H1 (cell line): ENCODE results near the gene PDXP. TPM values are rescaled to one million over a fixed set of nuclear protein-coding genes. Genes with fewer than 3 reads are reported as not detected.

ENCODE experiments used
- CBX8 ChIP-seq: fragments of 300-800, 300-1000 bp; sonication (generic); IDR thresholded peaks from 2 replicates; pipeline ENCODE4 v1.7.1; 2016; ENCODE audit warnings: low read depth, low read length, borderline replicate concordance
- JUND ChIP-seq: IDR thresholded peaks from 2 replicates; pipeline ENCODE4 v1.6.1; 2011; ENCODE audit warnings: mild to moderate bottlenecking, improper control_type of control experiment, low read length
- KDM4A ChIP-seq: IDR thresholded peaks from one replicate; pipeline ENCODE4 v1.7.1; 2012; ENCODE audit warnings: low read depth, mild to moderate bottlenecking, moderate library complexity, low read length, inconsistent platforms; ENCODE audit not compliant: severe bottlenecking
- SUZ12 ChIP-seq: fragments of 200-600 bp; sonication (generic); IDR thresholded peaks from 2 replicates; pipeline ENCODE4 v1.6.1; 2012; ENCODE audit warnings: mild to moderate bottlenecking, inconsistent platforms, low read length, moderate library complexity, mixed read lengths
- TAF7 ChIP-seq: optimal IDR thresholded peaks from 2 replicates; pipeline ENCODE3; 2011; ENCODE audit warnings: low read depth, mild to moderate bottlenecking, inconsistent platforms, low read length, moderate library complexity, borderline replicate concordance
- polyA plus RNA-seq, 7 experiments: library from polyadenylated mRNA; depleted of rRNA in 3 of 7; stranded (reverse) in 5 of 7; unstranded in 2 of 7; fragments of >200 nt in 5 of 7; fragments of 200-250 nt in 2 of 7; gene quantifications; 1 replicate in 5 of 7; 2 replicates in 1 of 7; 4 replicates in 1 of 7; pipeline versions ENCODE4 v1.2.1 to v1.2.3, GENCODE V29; 2011 to 2013; ENCODE audit warnings: missing spikeins in 2 of 7, mixed read lengths in 2 of 7
- small RNA-seq: library from polyadenylated mRNA; stranded (forward); fragments of <200 nt; extraction: miRNeasy Mini kit (QIAGEN cat#:217004); gene quantifications from one replicate; pipeline ENCODE3, GENCODE V24; 2013; ENCODE audit not compliant: insufficient read depth
- total RNA-seq: library from RNA; stranded (reverse); fragmentation: NEBNext Ultra II Directional; extraction: Animal tissue kit (Norgen Biotek cat#: 25700); gene quantifications from 2 replicates; pipeline ENCODE4 v1.2.1, GENCODE V29; 2021

PDXP gene
- total and polyA plus RNA-seq, 2 of the 8 experiments (the other 6 are each of a cell fraction or from before 2014, with no cell fraction given): 36.6 to 67.7 TPM

GRCh38 chr22:37715760-37716159, 57.2 kb downstream of the PDXP start (continued):
- TF ChIP-seq CBX8: no peak
- TF ChIP-seq SUZ12: no peak
- no peak for TF ChIP-seq TAF7
- TF ChIP-seq KDM4A: no peak
- no peak for TF ChIP-seq JUND

Small RNAs within 50 kb of the gene (small RNA-seq; reads per million reads assigned to genes)
- gene RN7SL385P: not detected

Other genes with a start within 250 kb of the PDXP start
- 0.63 and 0.88 TPM in 2 replicates for gene ELFN2, start 231.2 kb upstream of the PDXP start, total RNA-seq
- 0.88 and 1.3 TPM in 2 replicates for gene ELFN2, start 231.2 kb upstream of the PDXP start, polyA plus RNA-seq (2011; rRNA removed)
- gene MFNG, start 172.3 kb upstream of the PDXP start, total RNA-seq: 1.7 and 1.8 TPM in 2 replicates
- gene MFNG, start 172.3 kb upstream of the PDXP start, polyA plus RNA-seq (2011; rRNA removed): 5.5 and 8.0 TPM in 2 replicates
- 14.4 and 14.6 TPM in 2 replicates for gene CARD10, start 139.3 kb upstream of the PDXP start, total RNA-seq
- 13.5 and 17.4 TPM in 2 replicates for gene CARD10, start 139.3 kb upstream of the PDXP start, polyA plus RNA-seq (2011; rRNA removed)
- 10.1 and 11.2 TPM in 2 replicates for gene CDC42EP1, start 98.2 kb upstream of the PDXP start, total RNA-seq
- gene CDC42EP1, start 98.2 kb upstream of the PDXP start, polyA plus RNA-seq (2011; rRNA removed): 8.3 and 15.4 TPM in 2 replicates
- not detected in 2 replicates for gene LGALS2, start 78.6 kb upstream of the PDXP start, total RNA-seq
- not detected in 2 replicates for gene LGALS2, start 78.6 kb upstream of the PDXP start, polyA plus RNA-seq (2011; rRNA removed)
- gene GGA1, start 49.9 kb upstream of the PDXP start, total RNA-seq: 46.5 and 49.3 TPM in 2 replicates
- 57.2 and 81.0 TPM in 2 replicates for gene GGA1, start 49.9 kb upstream of the PDXP start, polyA plus RNA-seq (2011; rRNA removed)
- gene SH3BP1, start 19.1 kb upstream of the PDXP start, total RNA-seq: 32.4 and 40.3 TPM in 2 replicates
- gene SH3BP1, start 19.1 kb upstream of the PDXP start, polyA plus RNA-seq (2011; rRNA removed): 23.9 and 34.8 TPM in 2 replicates
- 12.0 and 14.9 TPM in 2 replicates for gene LGALS1, start 16.9 kb downstream of the PDXP start, total RNA-seq
- gene LGALS1, start 16.9 kb downstream of the PDXP start, polyA plus RNA-seq (2011; rRNA removed): 92.4 and 101 TPM in 2 replicates
- gene NOL12, start 27.6 kb downstream of the PDXP start, total RNA-seq: 26.7 and 28.3 TPM in 2 replicates
- 25.3 TPM in 2 replicates for gene NOL12, start 27.6 kb downstream of the PDXP start, polyA plus RNA-seq (2011; rRNA removed)
- gene TRIOBP, start 38.3 kb downstream of the PDXP start, total RNA-seq: 27.3 and 29.1 TPM in 2 replicates
- gene TRIOBP, start 38.3 kb downstream of the PDXP start, polyA plus RNA-seq (2011; rRNA removed): 18.2 and 36.0 TPM in 2 replicates
- gene GCAT, start 149.2 kb downstream of the PDXP start, total RNA-seq: 24.3 and 24.5 TPM in 2 replicates
- gene GCAT, start 149.2 kb downstream of the PDXP start, polyA plus RNA-seq (2011; rRNA removed): 47.5 and 51.7 TPM in 2 replicates
- gene GALR3, start 164.7 kb downstream of the PDXP start, total RNA-seq: 0.46 and 0.84 TPM in 2 replicates
- gene GALR3, start 164.7 kb downstream of the PDXP start, polyA plus RNA-seq (2011; rRNA removed): 0.77 and 1.1 TPM in 2 replicates
- gene ANKRD54, start 185.6 kb downstream of the PDXP start, total RNA-seq: 13.3 and 13.7 TPM in 2 replicates
- 16.7 and 18.8 TPM in 2 replicates for gene ANKRD54, start 185.6 kb downstream of the PDXP start, polyA plus RNA-seq (2011; rRNA removed)
- 622 and 639 TPM in 2 replicates for gene EIF3L, start 190.7 kb downstream of the PDXP start, total RNA-seq
- gene EIF3L, start 190.7 kb downstream of the PDXP start, polyA plus RNA-seq (2011; rRNA removed): 588 and 886 TPM in 2 replicates
- gene MICALL1, start 247.6 kb downstream of the PDXP start, total RNA-seq: 25.8 and 32.1 TPM in 2 replicates
- gene MICALL1, start 247.6 kb downstream of the PDXP start, polyA plus RNA-seq (2011; rRNA removed): 17.7 and 23.4 TPM in 2 replicates